Measurements from ENCODE around the gene HOXC5.

GRCh38 chr12:54019924-54020590 is 12.8 kb upstream of the HOXC5 start:
- TF ChIP-seq CTCF (conservative IDR thresholded peaks at IDR 0.05; ENCODE audit: low read length), result no peak
- no peak for TF ChIP-seq EZH2phosphoT487 (IDR thresholded peaks at IDR 0.05; ENCODE audit: borderline replicate concordance, low read depth, low read length)

Data from OCI-LY7 (cell line).